GM12891 (cell line): Measurements from ENCODE around the gene RAB26.
"Not testable (repeated sequence)": the region's sequence is repeated elsewhere in the genome, so short reads cannot be mapped to it uniquely, and the experiment has no call there.

Experiments used
- POLR2A ChIP-seq: IDR thresholded peaks from 2 replicates; pipeline ENCODE4 v1.6.1; 2011; ENCODE audit warnings: low read depth, low read length, control low read depth
- POLR2AphosphoS5 ChIP-seq: IDR thresholded peaks from 2 replicates; pipeline ENCODE4 v1.6.1; 2011; ENCODE audit warnings: low read depth, low read length, control low read depth
- POU2F2 ChIP-seq: IDR thresholded peaks from 2 replicates; pipeline ENCODE4 v1.6.1; 2011; ENCODE audit warnings: low read depth, mild to moderate bottlenecking, control low read depth, low read length, moderate library complexity
- SPI1 ChIP-seq: IDR thresholded peaks from 2 replicates; pipeline ENCODE4 v1.6.1; 2011; ENCODE audit warnings: low read depth, low read length, control low read depth
- TAF1 ChIP-seq: IDR thresholded peaks from 2 replicates; pipeline ENCODE4 v1.6.1; 2011; ENCODE audit warnings: low read depth, low read length, control low read depth

DNA sequence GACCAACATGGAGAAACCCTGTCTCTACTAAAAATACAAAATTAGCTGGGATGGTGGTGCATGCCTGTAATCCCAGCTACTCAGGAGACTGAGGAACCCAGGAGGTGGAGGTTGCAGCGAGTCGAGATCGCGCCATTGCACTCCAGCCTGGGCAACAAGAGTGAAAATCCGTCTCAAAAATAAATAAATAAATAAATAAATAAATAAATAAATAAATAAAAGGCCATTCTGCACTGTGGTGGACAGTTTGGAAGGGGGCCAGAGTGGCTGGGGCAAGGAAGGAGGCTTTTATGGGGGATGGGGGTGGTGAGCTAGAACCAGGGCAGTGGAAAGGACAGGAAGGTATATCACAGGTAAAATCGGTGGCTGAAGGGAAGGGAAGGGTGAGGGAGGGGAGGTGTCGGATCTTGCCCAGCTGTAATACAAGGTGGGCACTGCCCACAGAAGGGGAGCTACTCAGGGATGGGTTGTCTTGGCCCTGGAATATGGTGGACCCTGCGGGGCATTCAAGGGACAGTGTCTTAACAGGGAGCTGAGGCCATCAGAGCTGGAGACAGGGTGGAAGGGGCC is 54.8 kb downstream of the RAB26 start:
- not testable (repeated sequence) for TF ChIP-seq POLR2A, POLR2AphosphoS5, SPI1, TAF1, POU2F2
